H1 (cell line): Measurements from ENCODE around the gene MX1. TPM values are rescaled to one million over a fixed set of nuclear protein-coding genes. Genes with fewer than 3 reads are reported as not detected.

Experiments used
- BRCA1 ChIP-seq: IDR thresholded peaks from 2 replicates; pipeline ENCODE4 v1.6.1; 2012; ENCODE audit warnings: low read depth, low read length, improper control_type of control experiment
- CHD2 ChIP-seq: IDR thresholded peaks from 2 replicates; pipeline ENCODE4 v1.6.1; 2012; ENCODE audit warnings: low read length, improper control_type of control experiment
- polyA plus RNA-seq, 7 experiments: library from polyadenylated mRNA; depleted of rRNA in 3 of 7; stranded (reverse) in 5 of 7; unstranded in 2 of 7; fragments of >200 nt in 5 of 7; fragments of 200-250 nt in 2 of 7; gene quantifications; 1 replicate in 5 of 7; 2 replicates in 1 of 7; 4 replicates in 1 of 7; pipeline versions ENCODE4 v1.2.1 to v1.2.3, GENCODE V29; 2011 to 2013; ENCODE audit warnings: missing spikeins in 2 of 7, mixed read lengths in 2 of 7
- total RNA-seq: library from RNA; stranded (reverse); fragmentation: NEBNext Ultra II Directional; extraction: Animal tissue kit (Norgen Biotek cat#: 25700); gene quantifications from 2 replicates; pipeline ENCODE4 v1.2.1, GENCODE V29; 2021

The MX1 gene
- total and polyA plus RNA-seq, 2 of the 8 experiments (the other 6 are each of a cell fraction or from before 2014, with no cell fraction given) = 3.8 to 5.7 TPM

GRCh38 chr21:41399246-41399800 is 26.7 kb upstream of the MX1 start (continued):
- no peak for TF ChIP-seq CHD2
- TF ChIP-seq BRCA1 = no peak
